ENCODE data around the gene MS4A2.
"Not testable (repeated sequence)": the region's sequence is repeated elsewhere in the genome, so short reads cannot be mapped to it uniquely, and the experiment has no call there.

Gene MS4A2
- 0 to 1.4 (median 0) reads per million in 17 experiments for total RNA-seq

GRCh38 chr11:60088364-60088763 is at the start of gene MS4A2:
Gene MS4A2, plus strand, starts transcription at chr11:60088664. Its CDS starts 102 bp downstream, at chr11:60088766.
- DNase-seq: no peak

GRCh38 chr11:60040109-60040508 is 48.4 kb upstream of the MS4A2 start, which contains the start of gene OOSP2:
Gene OOSP2, plus strand, starts transcription at chr11:60040409. Its CDS starts 51 bp downstream, at chr11:60040460.
- DNase-seq: no peak

- DNase-seq: not testable (repeated sequence)
Measured at GRCh38 chr11:60050422-60050821, 38.0 kb upstream of the MS4A2 start.

DNA sequence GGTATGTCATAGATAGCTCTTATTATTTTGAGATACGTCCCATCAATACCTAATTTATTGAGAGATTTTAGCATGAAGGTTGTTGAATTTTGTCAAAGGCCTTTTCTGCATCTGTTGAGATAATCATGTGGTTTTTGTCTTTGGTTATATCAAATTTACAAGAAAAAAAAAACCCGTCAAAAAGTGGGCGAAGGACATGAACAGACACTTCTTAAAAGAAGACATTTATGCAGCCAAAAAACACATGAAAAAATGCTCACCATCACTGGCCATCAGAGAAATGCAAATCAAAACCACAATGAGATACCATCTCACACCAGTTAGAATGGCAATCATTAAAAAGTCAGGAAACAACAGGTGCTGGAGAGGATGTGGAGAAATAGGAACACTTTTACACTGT is 37.6 kb upstream of the MS4A2 start:
- DNase-seq: not testable (repeated sequence)

- peak; percentile 50 to 69 (median 56) for DNase-seq
Measured at GRCh38 chr11:60056349-60056969, 32.0 kb upstream of the MS4A2 start, which contains the start of gene MS4A3. Gene MS4A3, plus strand, starts transcription at chr11:60056665. Its CDS starts 4,496 bp downstream, at chr11:60061161.

- no peak for DNase-seq
Measured at GRCh38 chr11:60059052-60059451, 29.4 kb upstream of the MS4A2 start.

DNA sequence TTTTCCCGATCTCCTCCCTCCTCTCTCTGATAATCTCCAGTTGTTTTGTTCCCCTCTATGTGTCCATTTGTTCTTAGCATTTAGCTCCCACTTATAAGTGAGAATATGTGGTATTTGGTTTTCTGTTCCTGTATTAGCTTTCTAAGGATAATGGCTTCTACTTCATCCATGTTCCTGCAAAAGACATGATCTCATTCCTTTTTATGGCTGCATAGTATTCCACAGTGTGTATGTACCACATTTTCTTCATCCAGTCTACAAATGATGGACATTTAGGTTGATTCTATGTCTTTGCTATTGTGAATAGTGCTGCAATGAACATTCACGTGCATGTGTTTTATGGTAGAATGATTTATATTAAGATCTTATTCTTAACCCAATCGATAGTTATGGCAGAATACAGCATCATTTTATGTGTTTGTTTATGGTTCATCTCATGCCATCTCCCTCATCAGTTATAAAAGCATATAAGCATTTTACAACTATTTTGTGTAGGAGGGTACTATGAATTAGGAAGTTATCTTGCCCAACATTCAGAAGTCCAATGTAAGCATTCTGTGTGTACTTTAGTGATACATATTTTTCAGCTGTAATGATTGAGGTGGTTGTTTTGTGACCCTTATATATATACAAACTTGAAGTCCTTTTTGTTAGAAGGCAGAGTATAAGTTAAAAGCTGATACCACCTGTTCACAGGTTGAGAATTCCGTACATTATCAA is 28.8 kb upstream of the MS4A2 start:
- DNase-seq: peak in 2 of 4 experiments; percentile 53 to 62

GRCh38 chr11:60064111-60064510 is 24.4 kb upstream of the MS4A2 start:
- peak; percentile 19 to 72 (median 46) for DNase-seq

DNA sequence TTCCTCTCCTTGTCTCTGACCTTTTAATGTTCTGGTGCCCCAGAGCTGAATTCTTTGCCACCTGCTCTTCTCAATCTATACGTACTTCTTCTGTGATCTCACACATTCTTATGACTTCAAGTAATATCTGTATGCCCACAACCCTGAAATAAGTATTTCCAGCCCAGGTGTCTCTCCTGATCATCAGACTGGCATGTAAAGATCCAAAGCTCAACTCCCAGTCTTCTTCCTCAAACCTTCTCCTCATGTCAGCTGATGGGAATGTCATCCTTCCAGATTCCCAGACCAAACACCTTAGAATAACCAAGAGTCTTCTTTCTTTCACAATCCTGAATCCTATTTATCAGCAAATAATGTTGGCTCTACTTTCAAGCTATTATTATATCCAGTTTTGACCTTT is 22.7 kb upstream of the MS4A2 start:
- no peak for DNase-seq

GRCh38 chr11:60069450-60069849 is 19.0 kb upstream of the MS4A2 start:
- no peak for DNase-seq

DNA sequence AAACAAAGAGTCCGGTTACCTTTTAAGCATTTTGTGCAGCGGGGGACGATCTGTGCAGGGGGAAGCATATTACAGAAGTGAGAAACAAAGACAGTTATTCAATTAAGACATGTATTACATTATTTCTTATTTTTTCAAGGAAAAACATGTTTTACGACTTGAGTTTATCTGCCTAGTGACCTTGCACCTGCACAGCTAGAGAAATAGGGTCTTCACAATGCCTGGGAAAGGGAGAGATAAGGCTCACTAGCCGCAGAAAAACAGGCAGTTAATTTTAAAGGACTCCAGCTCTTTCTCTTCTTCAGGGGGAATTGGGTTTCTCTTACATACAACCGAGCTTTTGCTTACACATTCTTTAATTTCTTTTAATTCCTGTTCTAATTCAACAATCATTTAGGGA is 16.8 kb upstream of the MS4A2 start:
- not testable (repeated sequence) for DNase-seq

- peak in 3 of 4 experiments; percentile 25 to 48 (median 40) for DNase-seq
Measured at GRCh38 chr11:60077216-60077817, 11.1 kb upstream of the MS4A2 start.

GRCh38 chr11:60077981-60078380 is 10.5 kb upstream of the MS4A2 start:
- peak in 2 of 4 experiments; percentile 36 to 53 for DNase-seq

GRCh38 chr11:60078745-60079144 is 9.7 kb upstream of the MS4A2 start:
- DNase-seq: no peak

GRCh38 chr11:60080535-60080934 is 7.9 kb upstream of the MS4A2 start:
- DNase-seq: peak in 1 of 4 experiments; percentile 25

- DNase-seq: no peak
Measured at GRCh38 chr11:60084631-60085273, 3.7 kb upstream of the MS4A2 start.

- peak in 3 of 4 experiments; percentile 5 to 30 (median 15) for DNase-seq
Measured at GRCh38 chr11:60085909-60086308, 2.6 kb upstream of the MS4A2 start.

DNA sequence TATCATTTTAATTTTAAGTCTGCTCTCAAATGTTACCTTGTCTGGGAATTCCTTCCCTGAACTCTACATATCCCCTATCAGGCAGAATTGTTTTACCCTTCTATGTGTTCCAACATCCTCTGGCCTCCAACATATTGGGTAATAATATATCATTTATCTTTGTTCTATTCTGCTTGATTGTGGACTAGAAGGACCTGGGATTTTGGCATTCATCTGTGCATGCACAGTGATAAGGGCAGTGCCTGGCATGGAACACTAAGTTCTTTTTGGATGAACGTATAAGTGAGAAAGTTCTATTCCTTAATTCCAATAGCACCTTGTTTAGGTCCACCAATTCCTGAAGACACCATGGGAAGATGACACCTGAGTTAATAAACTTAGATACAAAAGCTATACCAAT is 1.2 kb upstream of the MS4A2 start:
- DNase-seq: no peak

DNA sequence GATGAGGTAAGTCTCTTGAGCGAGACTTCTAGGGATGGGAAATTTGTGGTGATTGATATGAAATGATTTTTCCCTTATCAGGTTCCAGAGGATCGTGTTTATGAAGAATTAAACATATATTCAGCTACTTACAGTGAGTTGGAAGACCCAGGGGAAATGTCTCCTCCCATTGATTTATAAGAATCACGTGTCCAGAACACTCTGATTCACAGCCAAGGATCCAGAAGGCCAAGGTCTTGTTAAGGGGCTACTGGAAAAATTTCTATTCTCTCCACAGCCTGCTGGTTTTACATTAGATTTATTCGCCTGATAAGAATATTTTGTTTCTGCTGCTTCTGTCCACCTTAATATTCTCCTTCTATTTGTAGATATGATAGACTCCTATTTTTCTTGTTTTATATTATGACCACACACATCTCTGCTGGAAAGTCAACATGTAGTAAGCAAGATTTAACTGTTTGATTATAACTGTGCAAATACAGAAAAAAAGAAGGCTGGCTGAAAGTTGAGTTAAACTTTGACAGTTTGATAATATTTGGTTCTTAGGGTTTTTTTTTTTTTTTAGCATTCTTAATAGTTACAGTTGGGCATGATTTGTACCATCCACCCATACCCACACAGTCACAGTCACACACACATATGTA is 7.1 kb downstream of the MS4A2 start:
- DNase-seq: no peak

- no peak for DNase-seq
Measured at GRCh38 chr11:60097189-60097588, 8.7 kb downstream of the MS4A2 start.

DNA sequence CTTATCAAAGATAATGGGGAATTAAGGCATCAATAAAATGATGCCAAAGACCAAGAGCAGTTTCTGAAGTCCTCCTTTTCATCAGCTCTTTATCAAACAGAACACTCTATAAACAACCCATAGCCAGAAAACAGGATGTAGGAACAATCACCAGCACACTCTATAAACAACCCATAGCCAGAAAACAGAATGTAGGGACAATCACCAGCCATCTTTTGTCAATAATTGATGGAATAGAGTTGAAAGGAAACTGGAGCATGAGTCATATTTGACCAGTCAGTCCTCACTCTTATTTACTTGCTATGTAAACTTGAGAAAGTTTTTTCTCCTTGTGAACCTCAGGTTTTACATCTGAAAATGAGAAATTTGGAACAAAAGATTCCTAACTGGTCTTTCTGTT is 10.0 kb downstream of the MS4A2 start:
- DNase-seq: no peak

- no peak for DNase-seq
Measured at GRCh38 chr11:60100516-60100915, 12.1 kb downstream of the MS4A2 start.
